ENCODE data around the gene G3BP2. TPM values are rescaled to one million over a fixed set of nuclear protein-coding genes. Genes with fewer than 3 reads are reported as not detected.

The G3BP2 gene
- total RNA-seq, 4 donors from 2014 or later, result 98.6 to 152 (median 129) TPM

- ATAC-seq, result no peak
- Histone ChIP-seq H3K36me3 (no peaks in the 10 kb centered on the region), H3K4me3 (no peak overlapping the region), H3K27ac (no peak overlapping the region), H3K4me1 (no peaks in the 10 kb centered on the region), H3K27me3 (no peaks in the 10 kb centered on the region), H3K9me3 (no peaks in the 10 kb centered on the region)
- TF ChIP-seq CTCF (IDR thresholded peaks at IDR 0.05) (no peak), EP300 (IDR thresholded peaks at IDR 0.05) (no peak), POLR2AphosphoS5 (IDR thresholded peaks at IDR 0.05) (no peak), POLR2A (IDR thresholded peaks at IDR 0.05) (no peak)
Observed at GRCh38 chr4:75621715-75622114, 51.5 kb downstream of the G3BP2 start.

- peaks cover 0 to 6% of the 10 kb centered on the region in 2 donors for H3K36me3 ChIP-seq
- no peak overlapping the region for H3K4me3 ChIP-seq
- ATAC-seq, result no peak
- no peaks in the 10 kb centered on the region for H3K27me3 ChIP-seq
- H3K27ac ChIP-seq, result no peak overlapping the region
- 80 to 89% methylated on average over 1 of the region's 1 CpG for WGBS, 2 donors (ENCODE audit: low coverage in 1 of 2)
- H3K9me3 ChIP-seq, result no peaks in the 10 kb centered on the region
- H3K4me1 ChIP-seq, result no peaks in the 10 kb centered on the region
- TF ChIP-seq EP300 (IDR thresholded peaks at IDR 0.05), result no peak
- TF ChIP-seq POLR2A (IDR thresholded peaks at IDR 0.05), result no peak
- TF ChIP-seq CTCF (IDR thresholded peaks at IDR 0.05), result no peak
- no peak for TF ChIP-seq POLR2AphosphoS5 (IDR thresholded peaks at IDR 0.05)
Observed at GRCh38 chr4:75612306-75612705, 60.9 kb downstream of the G3BP2 start.

- Histone ChIP-seq H3K9me3 (no peaks in the 10 kb centered on the region), H3K4me3 (no peak overlapping the region), H3K27ac (no peak overlapping the region), H3K4me1 (no peaks in the 10 kb centered on the region), H3K27me3 (no peaks in the 10 kb centered on the region), H3K36me3 (peaks cover 0 to 18% of the 10 kb centered on the region in 2 donors)
- WGBS, 2 donors (ENCODE audit: low coverage in 1 of 2), result 90 to 100% methylated on average over 4 of the region's 4 CpGs
- TF ChIP-seq CTCF (IDR thresholded peaks at IDR 0.05) (no peak), POLR2A (IDR thresholded peaks at IDR 0.05) (no peak), POLR2AphosphoS5 (IDR thresholded peaks at IDR 0.05) (no peak), EP300 (IDR thresholded peaks at IDR 0.05) (no peak)
- ATAC-seq, result no peak
Observed at GRCh38 chr4:75605928-75606327, 67.3 kb downstream of the G3BP2 start.

- peaks cover 0 to 45% of the 10 kb centered on the region in 2 donors for H3K36me3 ChIP-seq
- H3K4me3 ChIP-seq, result no peak overlapping the region
- no peak for TF ChIP-seq EP300 (IDR thresholded peaks at IDR 0.05)
- no peak for TF ChIP-seq POLR2AphosphoS5 (IDR thresholded peaks at IDR 0.05)
- no peak for TF ChIP-seq POLR2A (IDR thresholded peaks at IDR 0.05)
- TF ChIP-seq CTCF (IDR thresholded peaks at IDR 0.05), result no peak
- H3K9me3 ChIP-seq, result no peaks in the 10 kb centered on the region
- H3K27ac ChIP-seq, result no peak overlapping the region
- WGBS, 2 donors (ENCODE audit: low coverage in 1 of 2), result 92 to 97% methylated on average over 4 of the region's 4 CpGs
- no peaks in the 10 kb centered on the region for H3K27me3 ChIP-seq
- ATAC-seq, result no peak
- no peaks in the 10 kb centered on the region for H3K4me1 ChIP-seq
Observed at GRCh38 chr4:75599647-75600046, 73.6 kb downstream of the G3BP2 start.

GRCh38 chr4:75598390-75598789, 74.8 kb downstream of the G3BP2 start:
- no peaks in the 10 kb centered on the region for H3K4me1 ChIP-seq
- H3K27me3 ChIP-seq, result no peaks in the 10 kb centered on the region
- H3K27ac ChIP-seq, result no peak overlapping the region
- H3K36me3 ChIP-seq, result peaks cover 0 to 45% of the 10 kb centered on the region in 2 donors
- WGBS, 2 donors (ENCODE audit: low coverage in 1 of 2), result 69 to 84% methylated on average over 3 of the region's 3 CpGs
- no peak for ATAC-seq
- no peaks in the 10 kb centered on the region for H3K9me3 ChIP-seq
- H3K4me3 ChIP-seq, result no peak overlapping the region
- TF ChIP-seq POLR2AphosphoS5 (IDR thresholded peaks at IDR 0.05), result no peak
- TF ChIP-seq EP300 (IDR thresholded peaks at IDR 0.05), result no peak
- no peak for TF ChIP-seq POLR2A (IDR thresholded peaks at IDR 0.05)
- TF ChIP-seq CTCF (IDR thresholded peaks at IDR 0.05), result no peak

Data from gastroesophageal sphincter (tissue), 4 donors.